Neural cell (in vitro differentiated cells): ENCODE measurements around the gene SYK.

Source experiments
- EP300 ChIP-seq: fragments of 450-650 bp; conservative IDR thresholded peaks from 2 replicates; pipeline ENCODE4 v1.6.1; 2014; ENCODE audit warnings: antibody characterized with exemption, mild to moderate bottlenecking, moderate library complexity; ENCODE audit not compliant: poor library complexity, severe bottlenecking
- EZH2 ChIP-seq: fragments of 200-600, 300-800 bp; shearing (Covaris generic), sonication (generic); IDR thresholded peaks from 2 replicates; pipeline ENCODE4 v1.6.1; 2014; ENCODE audit warnings: antibody characterized with exemption, low read length, borderline replicate concordance, mild to moderate bottlenecking; ENCODE audit not compliant: insufficient read depth, poor library complexity, severe bottlenecking
- MXI1 ChIP-seq: fragments of 450-650 bp; conservative IDR thresholded peaks from 2 replicates; pipeline ENCODE4 v1.6.1; 2014; ENCODE audit warnings: antibody characterized with exemption, mild to moderate bottlenecking; ENCODE audit not compliant: poor library complexity, severe bottlenecking
- POLR2AphosphoS5 ChIP-seq: IDR thresholded peaks from 2 replicates; pipeline ENCODE4 v1.6.1; 2012
- RAD21 ChIP-seq: fragments of 450-650 bp; conservative IDR thresholded peaks from 2 replicates; pipeline ENCODE4 v1.6.1; 2014; ENCODE audit warnings: antibody characterized with exemption, mild to moderate bottlenecking, moderate library complexity
- TAF1 ChIP-seq: IDR thresholded peaks from 2 replicates; pipeline ENCODE4 v1.6.1; 2012; ENCODE audit warnings: low read depth
- TF ChIP-seq, protein P1 (sequence below): fragments of 450-650 bp; IDR thresholded peaks from 2 replicates; pipeline ENCODE4 v1.5.1; 2014; ENCODE audit warnings: antibody characterized with exemption, mild to moderate bottlenecking, moderate library complexity; ENCODE audit not compliant: poor library complexity, severe bottlenecking
- TF ChIP-seq, protein P2 (sequence below): IDR thresholded peaks from 2 replicates; pipeline ENCODE4 v1.6.1; 2012; ENCODE audit warnings: borderline replicate concordance

DNA sequence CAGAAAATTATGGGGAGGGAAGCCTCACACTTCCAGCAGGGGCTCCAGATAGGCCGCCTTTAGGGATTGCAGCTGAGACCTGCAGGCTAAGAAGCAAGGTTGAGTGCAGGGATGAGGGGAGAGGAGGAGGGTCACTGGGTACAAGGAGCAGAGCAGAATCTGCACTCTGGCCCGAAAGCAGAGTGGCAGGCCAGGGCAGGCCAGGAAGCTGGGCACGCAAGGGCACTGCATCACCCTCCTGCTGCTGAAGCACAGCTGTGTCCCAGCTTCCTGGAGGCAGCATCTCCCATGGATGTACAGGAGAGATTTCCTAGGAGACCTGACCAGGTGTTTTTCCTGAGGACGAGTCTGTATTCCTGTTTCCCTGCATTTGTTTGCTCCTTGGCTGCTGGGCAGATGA, 92.1 kb downstream of the SYK start:
- TF ChIP-seq EP300 (no peak), POLR2AphosphoS5 (no peak), RAD21 (no peak), EZH2 (no peak), MXI1 (no peak), TAF1 (no peak)
- TF ChIP-seq, protein P1, sequence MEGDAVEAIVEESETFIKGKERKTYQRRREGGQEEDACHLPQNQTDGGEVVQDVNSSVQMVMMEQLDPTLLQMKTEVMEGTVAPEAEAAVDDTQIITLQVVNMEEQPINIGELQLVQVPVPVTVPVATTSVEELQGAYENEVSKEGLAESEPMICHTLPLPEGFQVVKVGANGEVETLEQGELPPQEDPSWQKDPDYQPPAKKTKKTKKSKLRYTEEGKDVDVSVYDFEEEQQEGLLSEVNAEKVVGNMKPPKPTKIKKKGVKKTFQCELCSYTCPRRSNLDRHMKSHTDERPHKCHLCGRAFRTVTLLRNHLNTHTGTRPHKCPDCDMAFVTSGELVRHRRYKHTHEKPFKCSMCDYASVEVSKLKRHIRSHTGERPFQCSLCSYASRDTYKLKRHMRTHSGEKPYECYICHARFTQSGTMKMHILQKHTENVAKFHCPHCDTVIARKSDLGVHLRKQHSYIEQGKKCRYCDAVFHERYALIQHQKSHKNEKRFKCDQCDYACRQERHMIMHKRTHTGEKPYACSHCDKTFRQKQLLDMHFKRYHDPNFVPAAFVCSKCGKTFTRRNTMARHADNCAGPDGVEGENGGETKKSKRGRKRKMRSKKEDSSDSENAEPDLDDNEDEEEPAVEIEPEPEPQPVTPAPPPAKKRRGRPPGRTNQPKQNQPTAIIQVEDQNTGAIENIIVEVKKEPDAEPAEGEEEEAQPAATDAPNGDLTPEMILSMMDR: no peak
- TF ChIP-seq, protein P2, sequence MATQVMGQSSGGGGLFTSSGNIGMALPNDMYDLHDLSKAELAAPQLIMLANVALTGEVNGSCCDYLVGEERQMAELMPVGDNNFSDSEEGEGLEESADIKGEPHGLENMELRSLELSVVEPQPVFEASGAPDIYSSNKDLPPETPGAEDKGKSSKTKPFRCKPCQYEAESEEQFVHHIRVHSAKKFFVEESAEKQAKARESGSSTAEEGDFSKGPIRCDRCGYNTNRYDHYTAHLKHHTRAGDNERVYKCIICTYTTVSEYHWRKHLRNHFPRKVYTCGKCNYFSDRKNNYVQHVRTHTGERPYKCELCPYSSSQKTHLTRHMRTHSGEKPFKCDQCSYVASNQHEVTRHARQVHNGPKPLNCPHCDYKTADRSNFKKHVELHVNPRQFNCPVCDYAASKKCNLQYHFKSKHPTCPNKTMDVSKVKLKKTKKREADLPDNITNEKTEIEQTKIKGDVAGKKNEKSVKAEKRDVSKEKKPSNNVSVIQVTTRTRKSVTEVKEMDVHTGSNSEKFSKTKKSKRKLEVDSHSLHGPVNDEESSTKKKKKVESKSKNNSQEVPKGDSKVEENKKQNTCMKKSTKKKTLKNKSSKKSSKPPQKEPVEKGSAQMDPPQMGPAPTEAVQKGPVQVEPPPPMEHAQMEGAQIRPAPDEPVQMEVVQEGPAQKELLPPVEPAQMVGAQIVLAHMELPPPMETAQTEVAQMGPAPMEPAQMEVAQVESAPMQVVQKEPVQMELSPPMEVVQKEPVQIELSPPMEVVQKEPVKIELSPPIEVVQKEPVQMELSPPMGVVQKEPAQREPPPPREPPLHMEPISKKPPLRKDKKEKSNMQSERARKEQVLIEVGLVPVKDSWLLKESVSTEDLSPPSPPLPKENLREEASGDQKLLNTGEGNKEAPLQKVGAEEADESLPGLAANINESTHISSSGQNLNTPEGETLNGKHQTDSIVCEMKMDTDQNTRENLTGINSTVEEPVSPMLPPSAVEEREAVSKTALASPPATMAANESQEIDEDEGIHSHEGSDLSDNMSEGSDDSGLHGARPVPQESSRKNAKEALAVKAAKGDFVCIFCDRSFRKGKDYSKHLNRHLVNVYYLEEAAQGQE: no peak
